ENCODE data around the gene PPP1R26. TPM values are rescaled to one million over a fixed set of nuclear protein-coding genes. Genes with fewer than 3 reads are reported as not detected.
"Not testable (repeated sequence)": the region's sequence is repeated elsewhere in the genome, so short reads cannot be mapped to it uniquely, and the experiment has no call there.

PPP1R26 gene
- total RNA-seq, 1 experiment from 2014 or later, result 0.22 TPM

DNA sequence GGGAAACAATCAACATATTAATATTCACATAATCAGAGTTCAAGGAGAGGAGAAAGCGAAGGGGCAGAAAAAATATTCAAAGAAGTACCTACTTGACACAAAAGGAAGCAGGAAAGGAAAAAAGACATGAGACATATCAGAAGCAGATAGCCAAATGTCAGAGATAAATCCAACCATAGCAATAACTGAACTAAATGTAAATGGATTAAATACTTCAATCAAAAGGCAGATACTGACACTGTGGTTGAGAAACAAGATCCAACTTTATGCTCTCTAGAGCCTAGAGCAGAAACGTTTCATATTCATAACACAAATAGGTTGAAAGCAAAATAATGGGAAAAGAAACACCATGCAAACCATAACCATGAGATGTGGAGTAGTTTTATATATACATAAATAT is 29.9 kb downstream of the PPP1R26 start:
- no peaks in the 10 kb centered on the region for H3K27me3 ChIP-seq (ENCODE audit: low read length)
- H3K4me3 ChIP-seq (ENCODE audit: low read length), result no peak overlapping the region
- no peaks in the 10 kb centered on the region for H3K9me2 ChIP-seq (replicated peaks; ENCODE audit: insufficient read depth, low read length)

DNA sequence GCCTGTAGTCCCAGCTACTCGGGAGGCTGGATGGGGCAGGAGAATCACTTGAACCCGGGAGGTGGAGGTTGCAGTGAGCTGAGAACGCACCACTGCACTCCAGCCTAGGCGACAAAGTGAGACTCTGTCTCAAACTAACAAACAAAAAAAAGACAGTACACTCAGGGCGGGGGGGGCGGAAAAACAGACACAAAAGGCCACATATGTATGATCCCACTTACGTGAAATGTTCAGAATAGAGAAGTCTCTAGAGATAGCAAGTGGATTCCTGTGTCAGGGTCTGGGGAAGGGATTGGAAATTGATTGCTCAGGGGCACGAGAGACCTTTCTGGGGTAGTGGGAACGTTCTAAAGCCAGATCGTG is 32.6 kb downstream of the PPP1R26 start:
- no peaks in the 10 kb centered on the region; the same call in 1 of the 2 replicates for H4K20me1 ChIP-seq (ENCODE audit: insufficient read depth, low read depth, low read length)
- no peak overlapping the region for H2AFZ ChIP-seq (ENCODE audit: low read length)
- H3K4me1 ChIP-seq (ENCODE audit: low read length), result no peaks in the 10 kb centered on the region
- H3K27ac ChIP-seq (ENCODE audit: low read length), result no peak overlapping the region
- H3K9me3 ChIP-seq (ENCODE audit: low read length), result peaks cover 11% of the 10 kb centered on the region
- H3K9ac ChIP-seq (ENCODE audit: low read length), result no peak overlapping the region
- no peaks in the 10 kb centered on the region for H3K79me2 ChIP-seq (ENCODE audit: low read length)
- no peak overlapping the region for H3K4me2 ChIP-seq (ENCODE audit: low read depth, low read length, poor library complexity, severe bottlenecking)
- no peaks in the 10 kb centered on the region for H3K27me3 ChIP-seq (ENCODE audit: low read length)
- DNase-seq, result no peak
- H3K4me3 ChIP-seq (ENCODE audit: low read length), result no peak overlapping the region
- H3K36me3 ChIP-seq (ENCODE audit: insufficient read depth, low read length), result no peaks in the 10 kb centered on the region
- no peaks in the 10 kb centered on the region for H3K9me2 ChIP-seq (replicated peaks; ENCODE audit: insufficient read depth, low read length)

More for the DNA sequence above, 29.9 kb downstream of the PPP1R26 start:
- Histone ChIP-seq H3K27ac (ENCODE audit: low read length) (no peak overlapping the region), H3K9ac (ENCODE audit: low read length) (no peak overlapping the region), H3K9me3 (ENCODE audit: low read length) (peaks cover 11% of the 10 kb centered on the region), H3K36me3 (ENCODE audit: insufficient read depth, low read length) (peaks cover 4% of the 10 kb centered on the region), H3K79me2 (ENCODE audit: low read length) (no peaks in the 10 kb centered on the region), H2AFZ (ENCODE audit: low read length) (no peak overlapping the region), H3K4me2 (ENCODE audit: low read depth, low read length, poor library complexity, severe bottlenecking) (no peak overlapping the region), H4K20me1 (ENCODE audit: insufficient read depth, low read depth, low read length) (peaks cover 4% of the 10 kb centered on the region; the same call in 1 of the 2 replicates), H3K4me1 (ENCODE audit: low read length) (no peaks in the 10 kb centered on the region)
- no peak for DNase-seq

DNA sequence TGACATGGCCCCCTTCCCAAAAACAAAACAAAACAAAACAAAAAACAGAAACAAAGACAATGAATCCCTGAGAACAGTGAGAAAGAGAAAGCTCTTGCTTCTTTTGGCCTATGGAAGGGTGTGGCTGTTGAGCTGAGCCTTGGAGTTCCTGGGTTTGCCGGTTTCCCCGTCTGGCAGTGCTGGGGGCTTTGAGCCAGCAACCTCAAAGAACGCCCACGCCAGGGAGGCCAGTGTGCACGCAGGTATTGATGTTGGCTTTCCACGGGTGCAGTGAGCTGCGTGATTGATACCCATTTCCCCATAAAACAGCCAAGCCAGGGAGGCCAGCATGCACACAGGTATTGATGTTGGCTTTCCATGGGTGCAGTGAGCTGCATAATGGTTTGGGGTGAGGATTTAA is 33.3 kb downstream of the PPP1R26 start:
- Histone ChIP-seq H3K27ac (ENCODE audit: low read length) (no peak overlapping the region), H3K79me2 (ENCODE audit: low read length) (no peaks in the 10 kb centered on the region), H3K4me2 (ENCODE audit: low read depth, low read length, poor library complexity, severe bottlenecking) (no peak overlapping the region), H3K9ac (ENCODE audit: low read length) (no peak overlapping the region), H3K4me3 (ENCODE audit: low read length) (no peak overlapping the region), H4K20me1 (ENCODE audit: insufficient read depth, low read depth, low read length) (no peaks in the 10 kb centered on the region; the same call in 1 of the 2 replicates), H3K4me1 (ENCODE audit: low read length) (no peaks in the 10 kb centered on the region), H3K36me3 (ENCODE audit: insufficient read depth, low read length) (no peaks in the 10 kb centered on the region), H3K27me3 (ENCODE audit: low read length) (no peaks in the 10 kb centered on the region), H3K9me2 (replicated peaks; ENCODE audit: insufficient read depth, low read length) (no peaks in the 10 kb centered on the region), H3K9me3 (ENCODE audit: low read length) (peaks cover 11% of the 10 kb centered on the region), H2AFZ (ENCODE audit: low read length) (no peak overlapping the region)
- DNase-seq, result no peak

DNA sequence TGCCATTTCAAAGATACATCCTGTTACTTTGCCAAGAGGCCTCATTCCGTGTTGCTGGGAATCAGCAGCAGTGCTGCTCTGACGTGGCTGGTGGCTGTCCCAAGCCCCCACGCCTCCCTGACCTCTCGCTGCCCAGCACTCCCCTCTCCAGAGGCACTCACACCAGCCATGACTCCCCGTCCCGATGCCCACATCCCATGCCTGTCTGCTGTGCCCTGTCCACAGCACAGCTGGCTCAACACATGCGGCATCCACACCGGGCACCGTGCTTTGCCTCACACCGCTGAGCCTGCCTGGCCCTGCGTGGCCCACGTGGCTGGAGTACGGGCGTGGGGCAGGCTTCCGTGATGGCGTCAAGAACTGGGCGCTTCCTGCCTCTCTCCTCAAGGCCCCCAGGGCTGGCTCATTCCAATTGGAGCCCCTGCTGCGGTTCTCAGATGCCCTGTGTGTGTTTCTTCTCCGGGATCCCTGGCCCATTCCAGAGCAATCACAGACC is 33.8 kb downstream of the PPP1R26 start:
- no peaks in the 10 kb centered on the region for H3K9me2 ChIP-seq (replicated peaks; ENCODE audit: insufficient read depth, low read length)
- H2AFZ ChIP-seq (ENCODE audit: low read length), result no peak overlapping the region
- H3K27ac ChIP-seq (ENCODE audit: low read length), result no peak overlapping the region
- no peak overlapping the region for H3K4me2 ChIP-seq (ENCODE audit: low read depth, low read length, poor library complexity, severe bottlenecking)
- H3K79me2 ChIP-seq (ENCODE audit: low read length), result no peaks in the 10 kb centered on the region
- H3K9ac ChIP-seq (ENCODE audit: low read length), result no peak overlapping the region
- H3K27me3 ChIP-seq (ENCODE audit: low read length), result no peaks in the 10 kb centered on the region
- no peaks in the 10 kb centered on the region; the same call in 1 of the 2 replicates for H4K20me1 ChIP-seq (ENCODE audit: insufficient read depth, low read depth, low read length)
- H3K9me3 ChIP-seq (ENCODE audit: low read length), result peaks cover 11% of the 10 kb centered on the region
- no peak overlapping the region for H3K4me3 ChIP-seq (ENCODE audit: low read length)
- DNase-seq, result no peak
- H3K4me1 ChIP-seq (ENCODE audit: low read length), result no peaks in the 10 kb centered on the region
- H3K36me3 ChIP-seq (ENCODE audit: insufficient read depth, low read length), result no peaks in the 10 kb centered on the region

DNA sequence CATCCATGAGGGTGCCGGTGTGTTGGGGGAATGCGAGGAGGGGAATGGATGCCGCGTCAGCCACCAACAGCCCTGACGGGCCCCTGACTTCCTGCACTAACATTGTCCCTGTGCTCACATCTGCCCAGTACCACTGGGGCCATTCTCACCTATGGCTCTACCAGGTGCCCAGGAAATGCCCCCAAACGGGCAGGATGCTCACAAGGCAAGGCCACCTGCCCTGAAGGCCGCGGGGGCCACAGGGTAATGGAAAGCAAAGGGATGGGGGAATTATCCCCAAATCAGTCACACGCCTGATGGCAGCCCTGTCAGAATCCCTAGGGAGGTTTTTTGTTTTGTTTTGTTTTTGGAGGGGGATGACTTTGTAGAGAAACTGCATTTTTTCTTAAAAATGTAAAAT is 34.3 kb downstream of the PPP1R26 start:
- not testable (repeated sequence) for H3K4me3 ChIP-seq (ENCODE audit: low read length); H3K9ac ChIP-seq (ENCODE audit: low read length); H3K9me2 ChIP-seq (replicated peaks; ENCODE audit: insufficient read depth, low read length); H3K9me3 ChIP-seq (ENCODE audit: low read length); H3K4me1 ChIP-seq (ENCODE audit: low read length); H2AFZ ChIP-seq (ENCODE audit: low read length); H4K20me1 ChIP-seq (ENCODE audit: insufficient read depth, low read depth, low read length); DNase-seq; H3K4me2 ChIP-seq (ENCODE audit: low read depth, low read length, poor library complexity, severe bottlenecking); H3K79me2 ChIP-seq (ENCODE audit: low read length); H3K36me3 ChIP-seq (ENCODE audit: insufficient read depth, low read length); H3K27ac ChIP-seq (ENCODE audit: low read length); H3K27me3 ChIP-seq (ENCODE audit: low read length)

DNA sequence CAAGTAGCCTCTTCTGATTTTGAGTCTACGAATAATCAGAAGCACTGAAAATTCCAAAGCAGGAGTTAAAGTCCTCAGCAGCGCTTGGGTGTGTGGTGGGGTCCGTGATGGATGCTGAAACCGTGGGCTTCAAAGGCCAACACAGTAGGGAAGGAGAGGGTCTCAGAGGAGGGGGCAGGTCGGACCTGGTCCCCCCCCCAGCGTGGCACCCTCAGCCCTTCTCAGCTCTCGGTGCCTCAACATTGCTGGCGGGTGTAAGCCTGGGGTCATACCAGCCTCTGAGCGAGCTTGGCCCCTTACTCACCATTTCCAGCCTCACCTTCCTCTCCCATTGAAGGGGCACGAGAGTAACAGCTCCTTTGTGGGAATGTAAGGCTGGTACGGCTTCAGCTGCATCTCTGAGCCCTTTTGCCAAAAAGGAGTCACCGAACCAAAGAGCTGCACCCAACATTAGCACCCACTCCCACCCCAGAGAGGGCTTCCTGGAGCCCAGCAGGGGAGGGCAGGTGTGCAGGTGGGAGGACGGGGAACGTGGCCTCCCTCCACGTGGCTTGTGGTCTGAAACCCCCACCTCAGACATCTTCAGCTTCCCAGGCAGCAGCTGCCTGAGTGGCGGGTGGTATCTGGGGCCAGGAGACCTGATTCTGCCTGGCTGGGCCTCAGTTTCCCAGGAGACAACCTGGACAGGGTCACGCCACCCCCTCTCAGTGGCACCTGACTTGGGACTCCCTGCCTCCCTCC is 34.9 kb downstream of the PPP1R26 start:
- DNase-seq, result no peak
- no peak overlapping the region for H3K4me2 ChIP-seq (ENCODE audit: low read depth, low read length, poor library complexity, severe bottlenecking)
- H3K4me1 ChIP-seq (ENCODE audit: low read length), result no peaks in the 10 kb centered on the region
- H3K27me3 ChIP-seq (ENCODE audit: low read length), result no peaks in the 10 kb centered on the region
- no peaks in the 10 kb centered on the region; the same call in 1 of the 2 replicates for H4K20me1 ChIP-seq (ENCODE audit: insufficient read depth, low read depth, low read length)
- no peak overlapping the region for H3K27ac ChIP-seq (ENCODE audit: low read length)
- no peaks in the 10 kb centered on the region for H3K36me3 ChIP-seq (ENCODE audit: insufficient read depth, low read length)
- no peak overlapping the region for H3K4me3 ChIP-seq (ENCODE audit: low read length)
- H3K79me2 ChIP-seq (ENCODE audit: low read length), result no peaks in the 10 kb centered on the region
- H3K9me3 ChIP-seq (ENCODE audit: low read length), result peaks cover 1% of the 10 kb centered on the region
- no peak overlapping the region for H2AFZ ChIP-seq (ENCODE audit: low read length)
- H3K9me2 ChIP-seq (replicated peaks; ENCODE audit: insufficient read depth, low read length), result no peaks in the 10 kb centered on the region
- H3K9ac ChIP-seq (ENCODE audit: low read length), result no peak overlapping the region

DNA sequence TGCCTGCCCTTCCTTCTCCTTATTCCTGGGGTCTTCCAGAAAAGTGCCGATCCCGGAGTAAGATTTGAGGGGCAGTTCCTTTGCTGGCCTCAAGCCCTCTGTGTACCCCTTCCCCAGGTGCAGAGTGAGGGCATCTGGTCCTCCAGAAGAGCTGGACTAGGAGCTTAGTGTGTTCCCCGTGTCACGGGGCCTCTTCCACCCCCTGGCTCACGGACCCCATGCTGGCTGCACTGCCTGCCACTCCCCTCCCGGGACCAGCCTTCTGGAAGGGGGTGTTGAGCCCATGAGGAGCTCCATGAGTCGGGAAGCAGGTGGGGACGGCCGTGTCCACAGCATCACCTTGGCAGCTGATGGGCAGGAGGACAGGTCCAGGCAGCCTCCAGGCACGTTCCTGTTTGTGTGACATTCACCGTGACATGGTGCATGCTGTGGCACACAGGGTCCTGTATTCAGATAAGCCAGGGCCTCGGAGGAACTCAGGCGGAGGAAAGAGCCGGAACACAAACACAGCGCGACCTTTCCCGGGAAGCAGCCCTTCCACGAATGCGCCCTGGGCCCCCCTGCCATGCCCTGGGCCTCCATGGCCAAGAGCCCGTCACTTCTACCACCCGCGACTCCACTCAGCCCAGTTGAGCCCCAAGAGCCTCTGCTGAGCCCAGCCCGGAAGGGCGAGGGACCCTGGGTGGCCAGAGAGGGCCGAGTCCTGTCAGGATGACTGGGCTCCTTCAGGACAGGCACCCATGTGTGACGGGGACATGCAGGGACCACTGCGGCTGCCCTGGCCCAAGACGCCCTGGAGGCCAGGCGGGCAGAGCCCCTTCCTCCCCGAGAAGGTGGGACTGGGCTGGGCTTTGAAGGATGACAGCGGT is 35.7 kb downstream of the PPP1R26 start:
- Histone ChIP-seq H3K27me3 (ENCODE audit: low read length) (no peaks in the 10 kb centered on the region), H3K9me2 (replicated peaks; ENCODE audit: insufficient read depth, low read length) (no peaks in the 10 kb centered on the region), H3K9ac (ENCODE audit: low read length) (no peak overlapping the region), H4K20me1 (ENCODE audit: insufficient read depth, low read depth, low read length) (no peaks in the 10 kb centered on the region; the same call in 1 of the 2 replicates), H3K27ac (ENCODE audit: low read length) (no peak overlapping the region), H3K36me3 (ENCODE audit: insufficient read depth, low read length) (no peaks in the 10 kb centered on the region), H3K4me1 (ENCODE audit: low read length) (no peaks in the 10 kb centered on the region), H3K4me3 (ENCODE audit: low read length) (no peak overlapping the region), H3K9me3 (ENCODE audit: low read length) (no peaks in the 10 kb centered on the region), H3K4me2 (ENCODE audit: low read depth, low read length, poor library complexity, severe bottlenecking) (no peak overlapping the region), H3K79me2 (ENCODE audit: low read length) (no peaks in the 10 kb centered on the region), H2AFZ (ENCODE audit: low read length) (no peak overlapping the region)
- no peak for DNase-seq

DNA sequence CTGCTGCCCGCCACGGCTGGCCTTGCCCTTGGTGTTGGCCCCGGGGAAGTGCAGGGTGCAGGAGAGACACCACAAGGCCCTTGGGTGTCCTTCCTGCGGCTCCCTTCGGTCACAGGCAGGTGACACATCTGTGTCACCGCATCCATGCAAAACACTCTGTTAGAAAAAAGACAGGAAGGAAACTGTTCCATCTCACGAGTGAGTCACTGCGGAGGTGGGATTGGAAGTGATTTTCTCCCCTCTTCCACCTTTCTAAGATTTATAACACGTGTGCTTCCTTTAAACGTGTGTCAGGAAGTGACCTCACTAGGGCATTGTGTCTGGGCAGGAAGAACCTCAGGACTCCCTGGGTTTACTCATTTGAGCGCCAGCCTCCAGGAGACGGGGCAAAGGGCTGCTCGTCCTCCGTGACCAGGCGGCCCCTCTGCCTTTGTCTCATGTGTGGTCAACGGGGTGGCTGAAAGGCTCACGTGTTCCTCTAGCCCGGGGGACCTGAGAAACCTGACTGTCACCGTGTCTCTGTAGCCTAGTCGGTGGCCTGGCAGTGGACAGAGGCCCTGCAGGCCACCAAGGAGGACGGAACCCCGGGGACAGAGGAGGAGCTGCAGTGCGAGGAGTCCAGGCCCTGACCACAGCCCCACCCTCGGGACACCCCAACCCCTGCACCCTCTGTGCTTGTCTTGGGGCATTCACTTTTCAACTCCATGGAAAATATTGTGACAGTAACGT is 36.7 kb downstream of the PPP1R26 start:
- Histone ChIP-seq H2AFZ (ENCODE audit: low read length) (no peak overlapping the region), H3K27ac (ENCODE audit: low read length) (no peak overlapping the region)

More for the DNA sequence above, 36.7 kb downstream of the PPP1R26 start:
- Histone ChIP-seq H3K9me2 (replicated peaks; ENCODE audit: insufficient read depth, low read length) (no peaks in the 10 kb centered on the region), H3K27me3 (ENCODE audit: low read length) (no peaks in the 10 kb centered on the region), H3K4me1 (ENCODE audit: low read length) (no peaks in the 10 kb centered on the region), H3K36me3 (ENCODE audit: insufficient read depth, low read length) (no peaks in the 10 kb centered on the region), H3K4me3 (ENCODE audit: low read length) (no peak overlapping the region), H4K20me1 (ENCODE audit: insufficient read depth, low read depth, low read length) (no peaks in the 10 kb centered on the region; the same call in 1 of the 2 replicates), H3K9ac (ENCODE audit: low read length) (no peak overlapping the region), H3K4me2 (ENCODE audit: low read depth, low read length, poor library complexity, severe bottlenecking) (no peak overlapping the region), H3K79me2 (ENCODE audit: low read length) (no peaks in the 10 kb centered on the region), H3K9me3 (ENCODE audit: low read length) (no peaks in the 10 kb centered on the region)
- no peak for DNase-seq
